GM12878 (cell line): ENCODE results near the gene LRRC56. TPM values are rescaled to one million over a fixed set of nuclear protein-coding genes. Genes with fewer than 3 reads are reported as not detected.

Source experiments
- ATAC-seq: fragments of 200-7000 bp; cut with Tn5 transposase; 3 replicates; pipeline ENCODE4 v1.9.1; 2020; ENCODE audit warnings: mild to moderate bottlenecking, moderate library complexity
- BruUV-seq: library from RNA; stranded (reverse); fragments of 400-500 nt; replicated peaks from 2 replicates; lab custom pipeline; 2021; lab: Mats Ljungman, UMichigan
- CTCF ChIA-PET: fragments of 300-600 bp; sonication (Branson Sonifier 250); formaldehyde crosslinking; extraction: SDS; loops from one replicate; lab custom pipeline; 2021; ENCODE audit warnings: inconsistent platforms; lab: Yijun Ruan, JAX
- POLR2A ChIA-PET: fragments of 350-600 bp; formaldehyde crosslinking; extraction: SDS; loops from one replicate; lab custom pipeline; 2021; ENCODE audit warnings: inconsistent platforms; lab: Charles Lee
- RAD21 ChIA-PET: fragments of 300-600 bp; sonication (Branson Sonifier 250); formaldehyde crosslinking; loops from one replicate; lab custom pipeline; 2023; ENCODE audit warnings: antibody characterized with exemption; ENCODE audit not compliant: unreplicated experiment; lab: Charles Lee
- SMC1A ChIA-PET: fragments of 300-600 bp; sonication (Branson Sonifier 250); formaldehyde crosslinking; loops from one replicate; lab custom pipeline; 2023; ENCODE audit not compliant: unreplicated experiment, uncharacterized antibody; lab: Charles Lee
- DNase-seq: peaks from one replicate; pipeline ENCODE4 v3.0.0-alpha.2; 2011; ENCODE audit warnings: low read depth, low spot score
- FAIRE-seq: peaks from 3 replicates; lab custom pipeline; 2011; peaks lifted over from hg19 to GRCh38; lab: Jason Lieb, UNC
- H2AFZ ChIP-seq: 2 replicates; pipeline ENCODE4 v1.6.0; 2011; ENCODE audit warnings: low read depth, low read length, control low read depth; ENCODE audit not compliant: control insufficient read depth
- H3K27ac ChIP-seq: 2 replicates; pipeline ENCODE4 v1.5.1; 2011; ENCODE audit warnings: control low read depth; ENCODE audit not compliant: control insufficient read depth, insufficient read depth
- H3K27me3 ChIP-seq, 2 experiments: replicated peaks in 1 of 2; 2 replicates each; pipeline versions ENCODE4 v1.6.0 to v1.6.1; 2011; ENCODE audit warnings: low read length in 1 of 2; ENCODE audit not compliant: control insufficient read depth in 2 of 2, insufficient read depth in 2 of 2
- H3K36me3 ChIP-seq, 2 experiments: 2 replicates each; pipeline ENCODE4 v1.5.1; 2011; ENCODE audit warnings: low read length in 1 of 2; ENCODE audit not compliant: control insufficient read depth in 2 of 2, insufficient read depth in 2 of 2
- H3K4me1 ChIP-seq: 2 replicates; pipeline ENCODE4 v1.6.1; 2011; ENCODE audit warnings: mild to moderate bottlenecking, low read length, moderate library complexity, mixed read lengths; ENCODE audit not compliant: control insufficient read depth, insufficient read depth
- H3K4me2 ChIP-seq: 2 replicates; pipeline ENCODE4 v1.6.0; 2011; ENCODE audit warnings: control low read depth; ENCODE audit not compliant: control insufficient read depth, insufficient read depth
- H3K4me3 ChIP-seq: fragments of 200-600 bp; sonication (generic); 2 replicates; pipeline ENCODE4 v1.5.1; 2016
- H3K79me2 ChIP-seq: 2 replicates; pipeline ENCODE4 v1.6.0; 2011; ENCODE audit warnings: low read length; ENCODE audit not compliant: control insufficient read depth, insufficient read depth
- H3K9ac ChIP-seq: 2 replicates; pipeline ENCODE4 v1.8.0; 2011; ENCODE audit warnings: low read length, control low read depth, mixed read lengths; ENCODE audit not compliant: control insufficient read depth, insufficient read depth
- H3K9me3 ChIP-seq: replicated peaks from 3 replicates; pipeline ENCODE4 v1.5.1; 2011; ENCODE audit warnings: mild to moderate bottlenecking, low read length; ENCODE audit not compliant: control insufficient read depth, insufficient read depth
- H4K20me1 ChIP-seq: 2 replicates; pipeline ENCODE4 v1.6.0; 2011; ENCODE audit not compliant: control insufficient read depth, insufficient read depth
- FOXK2 ChIP-seq: fragments of 450-650 bp; IDR thresholded peaks from 2 replicates; pipeline ENCODE4 v1.6.1; 2017; ENCODE audit warnings: mild to moderate bottlenecking, moderate library complexity
- HCFC1 ChIP-seq: fragments of 150-350 bp; IDR thresholded peaks from 2 replicates; pipeline ENCODE4 v1.6.1; 2014; ENCODE audit warnings: low read length
- JUND ChIP-seq: IDR thresholded peaks from 2 replicates; pipeline ENCODE4 v1.6.1; 2012; ENCODE audit warnings: low read depth, mild to moderate bottlenecking, low read length, improper control_type of control experiment, moderate library complexity
- KLF5 ChIP-seq: fragments of 450-650 bp; IDR thresholded peaks from 2 replicates; pipeline ENCODE4 v1.6.1; 2014; ENCODE audit warnings: mild to moderate bottlenecking; ENCODE audit not compliant: partially characterized antibody
- LARP7 ChIP-seq: fragments of 450-650 bp; IDR thresholded peaks from 2 replicates; pipeline ENCODE4 v1.6.1; 2017; ENCODE audit warnings: mild to moderate bottlenecking
- MXI1 ChIP-seq: fragments of 150-350 bp; IDR thresholded peaks from 2 replicates; pipeline ENCODE4 v1.6.1; 2011; ENCODE audit warnings: low read depth, mild to moderate bottlenecking, inconsistent platforms, low read length, improper control_type of control experiment
- POLR2A ChIP-seq: IDR thresholded peaks from 2 replicates; pipeline ENCODE4 v1.6.1; 2011; ENCODE audit warnings: low read depth, mild to moderate bottlenecking, low read length
- RBBP5 ChIP-seq: fragments of 200-600 bp; sonication (generic); conservative IDR thresholded peaks from 2 replicates; pipeline ENCODE4 v1.6.1; 2016
- RELA ChIP-seq: fragments of 450-650 bp; IDR thresholded peaks from 2 replicates; pipeline ENCODE4 v1.8.0; 2014; ENCODE audit warnings: borderline replicate concordance; ENCODE audit not compliant: partially characterized antibody
- SMARCA5 ChIP-seq: fragments of 450-650 bp; IDR thresholded peaks from 2 replicates; pipeline ENCODE4 v1.6.1; 2017; ENCODE audit warnings: mild to moderate bottlenecking
- SMC3 ChIP-seq: IDR thresholded peaks from 2 replicates; pipeline ENCODE4 v1.6.1; 2011; ENCODE audit warnings: low read length, improper control_type of control experiment, borderline replicate concordance
- TAF1 ChIP-seq: IDR thresholded peaks from 2 replicates; pipeline ENCODE4 v1.6.1; 2011; ENCODE audit warnings: mild to moderate bottlenecking, low read depth, low read length, borderline replicate concordance
- ZNF217 ChIP-seq: fragments of 450-650 bp; IDR thresholded peaks from 2 replicates; pipeline ENCODE4 v1.6.1; 2017; ENCODE audit warnings: antibody characterized with exemption, mild to moderate bottlenecking
- WGBS: methylation state at CpG from one replicate; pipeline ENCODE4 v1.1.6; 2016; ENCODE audit warnings: low lambda C conversion rate; ENCODE audit not compliant: insufficient replicate concordance, insufficient coverage; ENCODE audit errors: missing lambda C conversion rate; 5-methylcytosine and 5-hydroxymethylcytosine counted together
- in situ Hi-C: fragments of 300-500 bp; cut with MboI; formaldehyde crosslinking; loops from 9 replicates; pipeline ENCODE4 v1.14.3; 2018; ENCODE audit warnings: mixed read lengths
- intact Hi-C: fragments of 100-400 bp; cut with micrococcal nuclease; formaldehyde crosslinking; loops from one replicate; pipeline ENCODE4 v1.14.2; 2022; ENCODE audit not compliant: unreplicated experiment
- polyA plus RNA-seq, 11 experiments: library from polyadenylated mRNA; depleted of rRNA in 4 of 11; unstranded in 6 of 11; stranded (reverse) in 5 of 11; fragments of >200 nt; fragmentation: Nextera tagmentation in 4 of 11; fragmentation: Illumina TruSeq in 1 of 11; extraction: Ambion mirVana in 4 of 11; extraction: Trizol in 1 of 11; gene quantifications; 1 replicate in 1 of 11; 2 replicates in 10 of 11; pipeline versions ENCODE4 v1.2.1 to v1.2.3, GENCODE V29; 2011 to 2016; ENCODE audit warnings: inconsistent platforms in 2 of 11, missing spikeins in 2 of 11, low read depth in 1 of 11
- total RNA-seq, 4 experiments: library from RNA; depleted of rRNA in 3 of 4; stranded (reverse); fragments of >200 nt in 3 of 4; fragmentation: Illumina TruSeq in 1 of 4; extraction: Trizol in 1 of 4; gene quantifications; 2 replicates each; pipeline versions ENCODE4 v1.2.1 to v1.2.3, GENCODE V29; 2013 to 2021
- TF ChIP-seq, protein P1 (sequence below): fragments of 450-650 bp; IDR thresholded peaks from 2 replicates; pipeline ENCODE4 v1.6.1; 2014; ENCODE audit warnings: mild to moderate bottlenecking
- TF ChIP-seq, protein P2 (sequence below): IDR thresholded peaks from 2 replicates; pipeline ENCODE4 v1.6.1; 2011; ENCODE audit warnings: low read depth, low read length, improper control_type of control experiment, borderline replicate concordance
- TF ChIP-seq, protein P3 (sequence below): IDR thresholded peaks from 2 replicates; pipeline ENCODE4 v1.6.1; 2011; ENCODE audit warnings: mild to moderate bottlenecking, low read depth, low read length, moderate library complexity; ENCODE audit not compliant: insufficient replicate concordance
- TF ChIP-seq, protein P4 (sequence below): fragments of 450-650 bp; IDR thresholded peaks from 2 replicates; pipeline ENCODE4 v1.6.1; 2016; ENCODE audit warnings: mild to moderate bottlenecking

Gene LRRC56
- total and polyA plus RNA-seq, 10 of the 15 experiments (the other 5 are each of a cell fraction or from before 2014, with no cell fraction given) = 0.02 to 1.9 (median 0.75) TPM; not detected in 1

DNA sequence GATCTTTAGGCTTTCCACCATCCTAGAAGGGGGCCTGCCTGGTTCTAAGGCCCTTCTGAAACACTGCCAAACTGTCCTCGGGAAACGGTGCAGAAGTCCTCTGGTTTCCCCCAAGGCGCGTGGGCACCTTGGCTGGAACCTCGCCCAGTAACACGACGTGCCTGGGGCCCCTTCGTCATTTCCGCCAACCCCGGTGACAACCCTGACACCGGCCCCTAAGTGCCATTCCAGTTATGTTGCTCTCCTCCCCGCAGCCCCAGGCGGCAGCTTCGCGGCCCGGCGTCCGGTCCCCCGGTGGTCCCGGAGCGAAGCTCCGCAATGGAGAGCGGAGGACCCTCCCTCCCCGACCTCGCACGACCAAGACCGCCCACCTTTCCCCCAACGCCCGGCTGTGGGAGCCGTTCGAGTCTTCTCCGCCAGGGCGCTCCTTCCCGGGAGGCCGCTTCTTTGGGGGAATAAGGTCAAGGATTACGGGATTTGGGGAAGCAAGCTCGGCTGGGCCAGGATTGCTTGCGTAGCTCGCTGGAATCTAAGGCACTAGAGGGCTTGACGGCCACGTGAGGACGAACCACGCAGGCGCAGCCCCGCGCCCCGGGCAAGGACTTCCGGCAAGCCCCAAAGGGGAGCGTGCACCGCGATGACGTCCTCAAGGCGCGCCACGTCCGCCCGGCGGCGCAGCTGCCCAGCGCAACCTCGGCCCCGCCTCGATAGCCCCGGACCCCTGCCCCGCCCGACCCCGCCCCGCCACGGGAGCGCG lies 30.9 kb upstream of the LRRC56 start (continued):
- TF ChIP-seq, protein P1, sequence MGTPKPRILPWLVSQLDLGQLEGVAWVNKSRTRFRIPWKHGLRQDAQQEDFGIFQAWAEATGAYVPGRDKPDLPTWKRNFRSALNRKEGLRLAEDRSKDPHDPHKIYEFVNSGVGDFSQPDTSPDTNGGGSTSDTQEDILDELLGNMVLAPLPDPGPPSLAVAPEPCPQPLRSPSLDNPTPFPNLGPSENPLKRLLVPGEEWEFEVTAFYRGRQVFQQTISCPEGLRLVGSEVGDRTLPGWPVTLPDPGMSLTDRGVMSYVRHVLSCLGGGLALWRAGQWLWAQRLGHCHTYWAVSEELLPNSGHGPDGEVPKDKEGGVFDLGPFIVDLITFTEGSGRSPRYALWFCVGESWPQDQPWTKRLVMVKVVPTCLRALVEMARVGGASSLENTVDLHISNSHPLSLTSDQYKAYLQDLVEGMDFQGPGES = no peak
- TF ChIP-seq KLF5 (peak; percentile 68), ZNF217 (no peak), RBBP5 (no peak), FOXK2 (no peak), HCFC1 (peak; percentile 71)
- TF ChIP-seq, protein P2, sequence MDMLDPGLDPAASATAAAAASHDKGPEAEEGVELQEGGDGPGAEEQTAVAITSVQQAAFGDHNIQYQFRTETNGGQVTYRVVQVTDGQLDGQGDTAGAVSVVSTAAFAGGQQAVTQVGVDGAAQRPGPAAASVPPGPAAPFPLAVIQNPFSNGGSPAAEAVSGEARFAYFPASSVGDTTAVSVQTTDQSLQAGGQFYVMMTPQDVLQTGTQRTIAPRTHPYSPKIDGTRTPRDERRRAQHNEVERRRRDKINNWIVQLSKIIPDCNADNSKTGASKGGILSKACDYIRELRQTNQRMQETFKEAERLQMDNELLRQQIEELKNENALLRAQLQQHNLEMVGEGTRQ = peak; percentile 79

DNA sequence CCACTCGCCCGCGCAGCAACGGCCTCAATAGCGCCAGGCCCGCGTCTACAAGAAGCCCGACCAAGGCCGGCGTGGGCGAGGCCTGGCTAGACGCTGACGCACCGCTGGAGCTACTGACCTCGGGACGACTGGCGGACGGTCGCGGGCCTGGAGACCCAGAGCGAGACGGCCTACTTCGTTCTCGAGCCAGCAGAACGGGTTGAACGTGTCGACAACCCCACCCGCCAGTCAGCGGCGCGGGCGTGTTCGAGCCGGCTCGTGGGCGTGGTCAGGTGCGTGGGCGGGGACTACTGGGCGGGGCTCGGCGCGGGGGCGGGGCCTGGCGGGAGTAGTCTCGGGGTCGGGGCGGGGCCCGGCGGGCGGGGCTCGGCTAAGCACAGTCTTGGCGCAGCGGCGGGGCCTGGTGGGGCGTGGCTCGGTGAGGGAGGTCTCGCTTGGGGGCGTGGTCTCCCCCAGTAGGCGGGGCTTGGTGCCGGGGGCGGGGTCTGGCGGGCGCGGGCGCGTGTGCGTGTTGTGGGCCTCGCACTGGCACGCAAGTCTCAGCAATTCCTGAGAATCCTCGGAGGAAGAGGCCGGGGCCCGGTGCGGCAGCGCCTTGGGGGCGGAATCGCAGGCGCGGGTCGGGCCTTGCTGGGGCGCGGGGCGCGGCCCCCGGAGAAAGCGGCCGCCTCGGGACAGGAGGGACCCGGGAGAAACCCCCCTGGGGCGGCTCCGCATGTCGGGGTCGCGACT lies 30.2 kb upstream of the LRRC56 start, which contains the start of gene RNH1:
Gene RNH1, minus strand, starts transcription at position 248 of the 732 bp plus-strand sequence. CDS start 5,080 bp downstream, outside the sequence.
- SMC1A ChIA-PET = interaction anchor here (2.8 kb wide), 1 partner anchor 58 kb away, joined by 12 read pairs; the partner anchor contains the start of gene PTDSS2
- no peaks in the 10 kb centered on the region for H3K9me3 ChIP-seq
- peak; percentile 64 for FAIRE-seq
- peaks cover 18% of the 10 kb centered on the region for H3K4me1 ChIP-seq
- H2AFZ ChIP-seq = peak within 1 kb of the TSS; percentile 89
- H3K27ac ChIP-seq = peak within 1 kb of the TSS; percentile 100
- DNase-seq = peak; percentile 58
- POLR2A ChIA-PET = interaction anchor here (1.0 to 2.3 kb wide), 10 partner anchors 29 to 300 kb away, joined by 3 to 14 read pairs (median 4); partner anchors contain the start of genes BET1L, HRAS, PHRF1 and PSMD13
- CTCF ChIA-PET = interaction anchor here (1.4 to 2.3 kb wide), 2 partner anchors 11 to 57 kb away, joined by 7 to 11 read pairs; partner anchors contain the start of gene PTDSS2
- H4K20me1 ChIP-seq = no peaks in the 10 kb centered on the region
- RAD21 ChIA-PET = interaction anchor here (0.7 to 1.0 kb wide), 4 partner anchors 29 to 82 kb away, joined by 3 to 4 read pairs (median 4); partner anchors contain the start of gene ANO9
- intact Hi-C loops (loop anchor here (1.0 to 2.0 kb wide), 2 partner anchors 30 to 59 kb away; partner anchors contain the start of gene LRRC56), in situ Hi-C loops (loop anchor here (5.0 kb wide), 1 partner anchor 300 kb away; the partner anchor contains the start of genes BET1L and RIC8A)
- H3K4me3 ChIP-seq = peak within 1 kb of the TSS; percentile 89
- TSS peak; percentile 30 for BruUV-seq
- peaks cover 0 to 2% of the 10 kb centered on the region in 2 experiments; a peak in 2 of 4 replicates for H3K36me3 ChIP-seq
- H3K79me2 ChIP-seq = peaks cover 43% of the 10 kb centered on the region
- H3K9ac ChIP-seq = peak within 1 kb of the TSS; percentile 99
- WGBS = 3% methylated on average over 68 of the region's 93 CpGs
- H3K4me2 ChIP-seq = peak within 1 kb of the TSS; percentile 99
- no peaks in the 10 kb centered on the region for H3K27me3 ChIP-seq
- peak; percentile 73 for ATAC-seq
- TF ChIP-seq LARP7 (peak; percentile 17; the same call in 1 of the 2 replicates), MXI1 (0 out of 2 replicates have a peak, but pooled peaks have one; percentile 51), JUND (no peak), POLR2A (peak; percentile 85), TAF1 (0 out of 2 replicates have a peak, but pooled peaks have one; percentile 23), RELA (peak; percentile 3), SMARCA5 (peak; percentile 98), SMC3 (no peak)
- TF ChIP-seq, protein P3, sequence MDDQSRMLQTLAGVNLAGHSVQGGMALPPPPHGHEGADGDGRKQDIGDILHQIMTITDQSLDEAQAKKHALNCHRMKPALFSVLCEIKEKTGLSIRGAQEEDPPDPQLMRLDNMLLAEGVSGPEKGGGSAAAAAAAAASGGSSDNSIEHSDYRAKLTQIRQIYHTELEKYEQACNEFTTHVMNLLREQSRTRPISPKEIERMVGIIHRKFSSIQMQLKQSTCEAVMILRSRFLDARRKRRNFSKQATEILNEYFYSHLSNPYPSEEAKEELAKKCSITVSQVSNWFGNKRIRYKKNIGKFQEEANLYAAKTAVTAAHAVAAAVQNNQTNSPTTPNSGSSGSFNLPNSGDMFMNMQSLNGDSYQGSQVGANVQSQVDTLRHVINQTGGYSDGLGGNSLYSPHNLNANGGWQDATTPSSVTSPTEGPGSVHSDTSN = peak; percentile 74
- TF ChIP-seq, protein P4, sequence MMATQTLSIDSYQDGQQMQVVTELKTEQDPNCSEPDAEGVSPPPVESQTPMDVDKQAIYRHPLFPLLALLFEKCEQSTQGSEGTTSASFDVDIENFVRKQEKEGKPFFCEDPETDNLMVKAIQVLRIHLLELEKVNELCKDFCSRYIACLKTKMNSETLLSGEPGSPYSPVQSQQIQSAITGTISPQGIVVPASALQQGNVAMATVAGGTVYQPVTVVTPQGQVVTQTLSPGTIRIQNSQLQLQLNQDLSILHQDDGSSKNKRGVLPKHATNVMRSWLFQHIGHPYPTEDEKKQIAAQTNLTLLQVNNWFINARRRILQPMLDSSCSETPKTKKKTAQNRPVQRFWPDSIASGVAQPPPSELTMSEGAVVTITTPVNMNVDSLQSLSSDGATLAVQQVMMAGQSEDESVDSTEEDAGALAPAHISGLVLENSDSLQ = peak; percentile 88
